ENCODE measurements around the gene KCNJ15.

DNA sequence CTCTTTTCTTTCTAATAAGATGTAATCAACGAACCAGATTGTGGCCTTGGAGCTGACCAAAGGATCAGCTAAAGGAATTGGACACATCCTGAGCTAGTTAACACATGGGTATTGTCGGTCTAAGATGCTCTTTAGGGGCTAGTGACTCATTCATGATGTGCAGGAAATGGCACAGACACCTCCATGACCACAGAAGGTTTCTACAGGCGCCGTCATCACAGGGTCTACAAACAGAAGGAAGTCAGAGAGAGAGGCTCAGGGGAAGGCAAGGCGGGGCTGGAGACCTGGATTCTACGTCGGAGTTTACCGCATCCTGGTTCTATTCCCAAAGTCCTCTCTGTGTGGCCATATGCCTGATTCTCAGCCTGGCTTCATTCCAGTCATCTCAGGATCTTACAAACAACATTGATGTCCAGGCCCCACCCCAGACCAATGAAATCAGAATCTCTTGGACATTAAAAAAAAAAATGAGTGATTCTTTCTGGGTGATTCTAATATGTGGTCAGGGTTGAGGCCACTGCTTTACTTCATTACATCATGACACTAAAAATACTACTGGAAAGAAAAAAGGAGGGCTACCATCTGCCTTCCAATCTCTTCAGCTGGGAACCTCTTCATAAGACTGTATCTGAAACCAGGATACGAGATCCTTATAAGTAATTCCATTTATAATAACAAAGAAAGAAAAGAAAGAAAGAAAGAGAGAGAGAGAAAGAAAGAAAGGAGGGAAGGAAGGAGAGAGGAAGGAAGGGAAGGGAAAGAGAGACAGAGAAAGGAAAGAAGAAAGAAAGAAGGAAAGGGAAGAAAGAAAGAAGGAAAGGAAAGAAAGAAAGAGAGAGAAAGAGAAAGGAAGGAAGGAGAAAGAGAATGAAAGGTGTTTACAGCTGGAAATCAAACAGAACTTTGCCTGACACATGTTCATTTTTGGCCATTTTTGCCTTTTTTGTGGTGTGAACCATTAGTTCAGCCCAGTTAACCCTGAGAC, 11.6 kb upstream of the KCNJ15 start:
- TF ChIP-seq CTCF (IDR thresholded peaks at IDR 0.05) (no peak), POLR2A (IDR thresholded peaks at IDR 0.05) (no peak), EP300 (IDR thresholded peaks at IDR 0.05) (no peak)

All from ovary (tissue), 3 donors.